GM19463 (cell line): ENCODE measurements around the gene TAF12.
"Not testable (repeated sequence)": the region's sequence is repeated elsewhere in the genome, so short reads cannot be mapped to it uniquely, and the experiment has no call there.

Experiments used
- ATAC-seq: cut with Tn5 transposase; IDR thresholded peaks from one replicate; pipeline ENCODE4 v1.9.1; 2021; ENCODE audit warnings: mild to moderate bottlenecking, moderate library complexity; ENCODE audit not compliant: unreplicated experiment

The TAF12 gene

DNA sequence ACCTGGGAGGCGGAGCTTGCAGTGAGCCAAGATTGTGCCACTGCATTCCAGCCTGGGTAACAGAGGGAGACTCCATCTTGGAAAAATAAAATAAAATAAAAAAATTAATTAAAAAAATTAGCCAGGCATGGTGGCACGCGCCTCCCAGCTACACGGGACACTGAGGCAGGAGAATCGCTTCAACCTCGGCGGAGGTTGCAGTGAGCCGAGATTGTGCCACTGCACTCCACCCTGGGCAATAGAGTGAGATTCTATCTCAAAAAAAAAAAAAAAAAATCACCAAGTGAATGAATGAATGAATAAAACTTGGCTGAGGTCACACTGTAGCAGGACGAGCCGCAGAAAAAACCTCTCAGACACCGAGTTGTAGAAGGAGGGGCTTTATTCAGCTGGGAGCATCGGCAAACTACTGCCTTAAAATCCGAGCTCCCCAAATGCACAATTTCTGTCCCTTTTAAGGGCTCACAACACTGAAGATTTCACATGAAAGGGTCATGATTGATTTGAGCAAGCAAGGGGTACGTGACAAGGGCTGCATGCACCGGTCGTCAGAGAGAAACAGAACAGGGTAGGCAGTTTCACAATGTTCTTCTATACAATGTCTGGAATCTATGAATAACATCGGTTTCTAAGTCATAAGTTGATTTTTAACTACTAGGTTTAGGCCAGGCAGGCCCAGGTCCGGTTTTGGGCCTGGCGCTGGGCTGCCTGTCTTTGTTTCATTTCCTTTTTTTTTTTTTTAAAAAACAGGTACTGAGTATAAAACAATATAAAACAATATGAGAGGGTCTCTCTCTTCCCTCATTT is 56.1 kb downstream of the TAF12 start:
- ATAC-seq: not testable (repeated sequence)

DNA sequence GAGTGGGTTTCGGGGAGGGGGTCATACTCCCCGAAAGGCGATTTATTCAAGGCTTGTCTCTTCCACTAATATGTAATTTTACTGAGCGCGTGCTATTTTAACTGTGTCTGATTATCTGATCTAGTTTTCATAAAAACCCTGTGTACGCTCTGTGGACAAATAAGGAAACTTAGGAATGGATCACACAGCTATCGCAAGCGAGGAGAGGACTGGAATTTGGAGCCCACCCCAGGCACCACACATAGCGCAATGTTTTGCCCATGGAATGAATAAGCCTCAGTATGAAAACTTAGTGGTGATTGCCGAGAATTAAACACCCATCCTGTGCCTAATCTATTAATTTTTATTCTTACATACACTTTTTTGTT is 60.6 kb downstream of the TAF12 start:
- ATAC-seq: no peak

DNA sequence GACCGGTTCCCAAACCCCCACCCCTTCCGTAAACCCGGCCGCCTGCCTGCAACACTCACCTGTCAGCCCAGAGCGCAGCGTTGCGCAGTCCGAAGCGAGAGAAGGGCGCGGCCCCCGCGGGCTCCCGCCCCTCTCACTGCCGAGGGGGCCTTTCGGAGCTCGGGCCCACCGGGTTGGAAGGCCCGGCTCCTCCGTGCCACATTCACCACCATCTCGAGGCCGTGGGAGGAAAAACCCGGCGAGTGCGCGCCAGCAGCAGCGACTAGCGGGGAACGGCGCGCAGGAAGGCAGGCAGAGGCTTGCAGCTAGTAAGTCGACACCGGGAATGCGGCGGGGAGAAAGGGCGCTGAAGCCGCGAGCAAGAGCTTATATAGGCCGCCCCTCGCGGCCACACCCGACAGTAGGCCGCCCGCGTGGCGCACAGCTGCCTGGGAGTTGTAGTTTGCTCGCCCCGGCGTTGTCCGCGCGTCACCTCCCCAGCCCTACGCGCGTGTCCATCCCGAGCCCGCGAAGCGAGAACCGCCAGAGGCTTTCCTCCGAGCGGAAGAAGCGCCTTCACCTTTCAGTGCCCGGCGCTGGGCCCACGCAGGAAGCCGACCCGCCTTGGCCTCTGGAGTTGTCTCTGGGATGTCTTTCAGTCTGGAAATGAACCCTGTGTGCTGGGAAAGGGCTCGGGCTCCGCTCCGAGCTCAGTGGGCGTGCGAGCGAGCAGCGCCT is 61.2 kb downstream of the TAF12 start:
- ATAC-seq: peak; percentile 86

DNA sequence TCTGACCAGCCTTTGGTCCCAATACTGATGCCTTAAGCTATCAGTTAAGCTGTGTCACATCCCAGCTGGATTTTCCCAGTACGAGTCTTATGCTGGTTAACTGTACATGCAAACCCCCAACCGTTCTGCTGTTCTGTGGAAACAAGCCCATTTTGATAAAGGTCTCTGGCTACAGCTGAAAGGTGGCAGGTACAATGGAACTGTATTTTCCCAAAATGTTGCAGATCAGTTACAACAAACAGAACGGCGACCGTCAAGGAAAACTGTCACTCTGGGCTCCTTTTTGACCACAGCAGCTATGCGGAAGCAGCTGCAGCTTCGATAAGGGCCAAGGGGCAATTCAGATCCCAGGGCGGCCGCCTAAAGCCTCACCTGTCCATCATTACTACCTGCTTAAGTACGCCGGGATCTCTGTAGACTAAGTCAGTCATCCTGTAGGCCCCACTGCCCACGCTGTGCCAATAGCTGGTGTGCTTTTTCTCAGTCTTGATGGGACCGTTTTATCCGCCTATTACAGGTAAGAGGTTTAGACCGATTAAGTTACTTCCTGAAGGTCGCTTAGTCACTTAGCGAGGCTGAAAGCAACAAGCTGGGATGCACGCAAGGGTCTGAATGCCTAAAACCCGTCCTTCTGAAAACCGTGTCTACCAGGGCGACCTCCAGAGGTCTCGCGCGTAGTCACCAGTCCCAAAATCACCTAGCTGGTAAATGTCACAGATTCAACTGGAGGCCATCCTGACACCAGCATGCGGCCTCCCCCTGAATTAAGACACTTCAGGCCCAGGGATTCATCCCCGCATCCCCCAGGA is 61.9 kb downstream of the TAF12 start:
- peak; percentile 3 for ATAC-seq

DNA sequence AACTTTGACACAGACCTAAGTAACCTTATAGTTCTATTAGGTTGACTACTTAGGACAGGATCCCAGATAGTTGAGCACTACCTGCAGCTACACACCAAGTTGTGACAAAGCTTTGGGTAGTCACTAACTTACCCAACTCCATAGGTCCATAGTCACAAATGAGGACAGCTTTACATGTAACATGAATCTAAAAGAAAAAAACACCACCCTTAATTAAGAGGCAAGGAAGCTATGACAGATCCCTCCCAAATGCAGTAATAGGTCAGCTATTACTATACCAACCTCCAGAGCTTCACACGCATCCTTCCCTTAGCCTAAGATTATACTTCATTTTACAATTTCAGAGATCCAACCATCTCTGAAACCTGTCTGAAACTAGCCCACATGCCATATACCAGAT is 63.5 kb downstream of the TAF12 start:
- ATAC-seq: no peak

DNA sequence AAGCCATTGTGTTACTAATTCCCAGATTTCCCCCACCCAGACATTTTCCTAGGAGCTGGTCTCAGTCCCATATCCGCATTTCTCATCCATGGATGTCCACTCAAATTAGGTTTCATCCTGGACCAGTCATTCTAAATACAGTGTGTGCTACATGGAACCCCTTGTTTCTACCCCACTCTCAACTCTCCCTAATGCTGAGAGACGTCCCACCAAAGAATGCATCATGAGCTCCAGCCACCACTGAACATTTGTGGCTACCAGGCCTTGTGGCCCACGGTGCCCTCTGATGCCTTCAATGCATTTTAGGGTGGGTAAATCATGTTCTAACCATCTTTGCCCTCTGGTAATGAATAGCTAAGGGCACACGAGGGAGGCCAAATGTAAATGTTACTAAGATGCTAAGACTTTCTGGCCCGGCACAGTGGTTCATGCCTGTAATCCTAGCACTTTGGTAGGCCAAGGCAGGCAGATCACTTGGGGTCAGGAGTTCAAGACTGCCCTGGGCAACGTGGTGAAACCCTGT is 64.1 kb downstream of the TAF12 start:
- no peak for ATAC-seq

DNA sequence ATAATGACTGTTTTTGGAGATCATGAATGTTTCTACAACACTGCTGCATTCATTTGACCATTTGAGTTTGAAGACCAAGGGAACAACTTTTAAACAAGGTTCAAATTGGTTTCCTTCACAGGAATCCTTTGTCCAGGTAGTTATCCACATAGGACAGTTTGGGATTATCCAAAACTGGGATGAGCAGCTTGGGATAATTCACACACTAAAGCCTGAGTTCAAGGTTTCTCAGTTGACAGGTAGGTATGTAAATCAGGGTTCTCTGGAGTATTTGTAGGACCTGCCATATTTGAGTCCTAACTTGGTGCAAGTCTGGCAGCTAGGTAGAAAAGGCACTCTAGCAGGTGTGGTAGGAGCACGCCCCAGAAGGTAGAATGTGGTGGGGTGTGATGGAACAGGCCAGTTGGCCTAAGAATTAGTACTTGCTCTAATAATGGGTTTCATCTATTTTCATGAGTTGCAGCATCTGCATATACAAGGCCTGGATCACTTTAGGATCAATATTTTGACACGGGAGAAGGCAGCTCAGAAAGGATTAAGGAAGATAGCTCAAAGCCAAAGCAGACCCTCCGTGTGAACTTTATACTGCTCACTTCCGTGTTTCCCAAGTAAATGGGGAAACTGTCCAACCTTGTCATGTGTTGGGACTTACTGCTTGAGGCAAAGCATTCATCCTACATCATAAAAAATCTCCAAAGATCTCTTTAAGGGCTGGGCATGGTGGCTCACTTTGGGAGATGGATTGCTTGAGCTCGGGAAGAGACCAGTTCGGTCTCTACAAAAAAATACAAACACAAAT is 64.9 kb downstream of the TAF12 start:
- ATAC-seq: no peak

DNA sequence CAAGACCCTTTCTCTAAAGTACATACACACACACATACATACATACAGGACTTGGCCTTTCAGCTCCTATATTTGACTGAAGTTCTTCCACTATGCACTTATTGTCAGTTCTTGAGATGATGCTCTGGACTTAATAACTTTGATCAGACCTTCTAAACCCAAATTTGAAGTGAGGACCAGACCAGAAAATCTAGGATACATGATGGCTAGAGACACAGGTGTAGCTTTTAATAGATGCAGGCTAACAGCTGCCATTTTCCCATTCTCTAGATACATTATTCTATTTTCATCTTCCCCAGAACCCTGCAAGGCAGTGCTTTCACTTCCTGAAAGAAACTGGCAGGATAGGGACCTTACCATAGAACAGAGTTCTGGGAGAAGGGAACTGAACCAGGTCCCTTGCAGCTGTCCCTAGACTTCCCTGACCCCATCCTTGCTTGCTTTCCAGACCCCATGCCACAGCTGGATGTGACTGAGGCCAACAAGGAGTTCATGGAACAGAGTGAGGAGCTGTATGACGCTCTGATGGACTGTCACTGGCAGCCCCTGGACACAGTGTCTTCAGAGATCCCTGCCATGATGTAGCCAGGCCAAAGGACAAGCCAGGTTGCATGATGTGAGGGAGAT is 65.7 kb downstream of the TAF12 start:
- ATAC-seq: no peak

DNA sequence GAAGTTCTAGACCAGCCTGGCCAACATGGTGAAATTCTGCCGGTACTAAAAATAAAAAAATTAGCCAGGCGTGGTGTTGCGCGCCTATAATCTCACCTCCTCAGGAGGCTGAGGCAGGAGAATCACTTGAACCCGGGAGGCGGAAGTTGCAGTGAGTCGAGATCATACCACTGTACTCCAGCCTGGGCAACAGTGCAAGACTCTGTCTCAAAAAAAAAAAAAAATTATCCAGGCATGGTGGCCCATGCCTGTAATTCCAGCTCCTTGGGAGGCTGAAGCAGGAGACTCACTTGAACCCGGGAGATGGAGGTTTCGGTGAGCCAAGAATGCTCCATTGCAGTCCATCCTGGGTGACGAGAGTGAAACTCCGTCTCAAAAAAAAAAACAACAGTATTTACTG is 69.3 kb downstream of the TAF12 start:
- ATAC-seq: no peak

DNA sequence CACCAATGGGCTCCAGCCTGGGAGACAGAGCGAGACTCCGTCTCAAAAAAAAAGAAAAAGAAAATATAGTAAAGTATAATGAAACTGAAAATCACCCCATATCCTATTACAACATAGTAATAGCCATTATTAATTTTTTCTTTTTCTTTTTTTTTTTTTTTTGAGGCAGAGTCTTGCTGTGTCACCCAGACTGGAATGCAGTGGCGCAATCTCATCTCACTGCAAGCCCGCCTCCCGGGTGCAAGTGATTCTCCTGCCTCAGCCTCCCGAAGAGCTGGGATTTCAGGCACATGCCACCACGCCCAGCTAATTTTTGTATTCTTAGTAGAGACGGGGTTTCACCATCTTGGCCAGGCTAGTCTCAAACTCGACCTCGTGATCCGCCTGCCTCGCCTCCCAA is 70.0 kb downstream of the TAF12 start:
- ATAC-seq: not testable (repeated sequence)

DNA sequence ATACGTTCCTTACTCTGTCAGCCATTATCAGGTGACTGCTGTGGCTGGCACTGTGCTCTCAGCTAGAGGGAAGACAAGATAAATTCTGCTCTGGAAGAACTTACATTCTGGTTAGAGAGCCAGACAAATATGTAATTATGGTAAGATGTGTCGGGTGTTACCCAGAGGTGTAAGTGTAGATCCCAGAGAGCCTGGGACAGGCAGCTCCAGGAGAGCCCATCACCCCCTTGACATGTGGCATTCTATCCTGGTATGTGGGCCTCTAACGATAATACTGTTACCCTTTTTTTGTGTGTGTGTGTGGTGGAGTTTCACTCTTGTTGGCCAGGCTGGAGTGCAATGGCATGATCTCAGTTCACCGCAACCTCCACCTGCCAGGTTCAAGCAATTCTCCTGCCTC is 71.0 kb downstream of the TAF12 start:
- ATAC-seq: no peak

DNA sequence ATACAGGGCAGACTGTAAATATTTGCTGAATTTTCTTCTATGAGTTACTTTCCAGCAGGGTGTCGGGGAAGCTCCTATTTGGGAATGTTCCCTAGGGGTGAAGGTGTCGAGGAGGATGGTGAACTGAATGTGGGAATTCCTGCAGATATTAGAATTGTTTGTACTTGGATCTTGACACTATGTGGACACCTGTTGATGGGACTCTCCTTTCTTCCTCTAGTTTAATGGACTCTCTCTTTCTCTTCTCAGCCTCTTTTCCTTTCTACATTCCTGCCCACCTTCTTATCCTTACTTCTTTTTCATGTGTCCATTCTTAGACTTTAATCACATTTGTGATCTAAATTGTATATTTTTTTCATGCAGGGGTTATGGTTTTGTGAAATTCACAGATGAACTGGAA is 75.9 kb downstream of the TAF12 start:
- ATAC-seq: no peak

DNA sequence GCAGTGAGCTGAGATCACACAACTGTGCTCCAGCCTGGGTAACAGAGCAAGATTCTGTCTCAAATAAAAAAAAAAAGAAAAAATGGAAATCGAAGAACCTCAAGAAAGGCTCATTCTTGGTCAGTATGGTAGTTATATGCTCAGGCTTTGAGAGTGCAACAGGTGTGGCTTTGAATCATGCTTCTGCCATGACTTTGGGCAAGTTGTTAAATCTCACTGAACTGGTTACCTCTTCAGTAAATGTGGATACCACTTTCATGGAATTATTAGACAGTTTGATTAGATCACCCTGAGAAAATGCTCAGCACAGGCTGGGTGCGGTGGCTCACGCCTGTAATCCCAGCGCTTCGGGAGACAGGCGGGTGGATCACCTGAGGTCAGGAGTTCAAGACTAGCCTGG is 77.1 kb downstream of the TAF12 start:
- no peak for ATAC-seq

DNA sequence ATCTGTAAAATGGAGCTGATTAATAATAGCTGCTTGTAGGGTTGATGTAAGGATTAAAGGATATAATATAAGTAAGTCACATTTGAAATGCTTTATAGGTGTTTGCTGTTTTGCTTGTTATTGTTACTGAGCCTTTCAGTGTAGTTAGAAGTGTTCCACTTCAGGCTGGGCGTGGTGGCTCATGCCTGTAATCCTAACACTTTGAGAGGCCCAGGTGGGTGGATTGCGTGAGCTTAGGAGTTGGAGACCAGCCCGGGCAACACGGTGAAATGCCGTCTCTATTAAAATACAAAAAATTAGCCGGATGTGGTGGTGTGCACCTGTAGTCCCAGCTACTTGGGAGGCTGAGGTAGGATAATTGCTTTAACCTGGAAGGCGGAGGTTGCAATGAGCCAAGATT is 77.8 kb downstream of the TAF12 start:
- ATAC-seq: no peak

DNA sequence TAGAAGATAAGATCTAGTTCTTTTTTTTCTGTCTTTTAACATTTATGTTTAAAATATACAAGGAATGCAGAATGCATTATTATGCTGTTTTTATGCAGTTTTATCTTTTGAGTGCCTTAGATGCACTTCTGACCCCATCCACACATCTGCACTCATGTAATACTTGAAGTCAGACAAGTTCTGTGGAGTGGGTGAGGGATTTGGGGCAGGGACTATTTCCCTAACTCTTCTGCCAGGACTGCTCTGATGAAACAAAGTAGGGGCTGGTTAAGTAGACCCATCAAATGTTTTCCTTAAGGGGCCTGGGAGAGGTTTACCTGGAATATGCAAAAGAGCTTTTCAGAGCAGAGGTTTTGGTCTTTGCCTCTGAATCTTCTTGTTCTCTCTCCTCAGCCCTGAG is 78.6 kb downstream of the TAF12 start:
- ATAC-seq: no peak

DNA sequence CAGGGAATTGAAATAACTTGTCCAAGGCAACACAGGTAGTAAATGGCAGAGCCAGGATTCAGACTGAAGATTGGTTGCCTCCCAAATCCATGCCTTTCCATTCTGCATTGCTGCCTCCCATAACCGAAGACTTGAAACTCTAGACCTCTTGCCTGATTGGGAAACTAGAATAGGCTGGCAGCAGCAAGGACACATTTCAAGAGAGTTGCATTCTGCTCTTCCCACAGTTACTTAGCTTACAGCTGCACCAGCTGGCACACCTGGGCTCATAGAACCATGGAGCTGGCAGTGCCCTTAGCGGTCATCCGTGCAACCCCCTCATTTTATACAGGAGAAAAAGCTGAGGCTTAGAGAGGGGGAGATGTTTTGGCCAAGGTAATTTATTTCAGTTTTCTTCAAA is 82.0 kb downstream of the TAF12 start:
- no peak for ATAC-seq
